HL-60 (cell line): ENCODE data around the gene ZDHHC9.

ENCODE experiments used
- DNase-seq, 2 experiments: peaks; one replicate each; pipeline ENCODE4 v3.0.0-alpha.2; 2010 to 2020; ENCODE audit warnings: low read depth in 1 of 2, low spot score in 1 of 2
- H3K27ac ChIP-seq: fragments of 250-450 bp; sonication (Bioruptor Pico); replicated peaks from 2 replicates; pipeline ENCODE4 v1.5.1; 2020; ENCODE audit warnings: mild to moderate bottlenecking, moderate library complexity
- H3K27me3 ChIP-seq: fragments of 250-450 bp; sonication (Bioruptor Pico); 2 replicates; pipeline ENCODE4 v1.5.1; 2021; ENCODE audit warnings: mild to moderate bottlenecking, moderate library complexity; ENCODE audit not compliant: insufficient read depth, poor library complexity, severe bottlenecking
- H3K4me3 ChIP-seq: replicated peaks from 2 replicates; pipeline ENCODE4 v1.5.1; 2011; ENCODE audit warnings: mild to moderate bottlenecking, control low read depth, low read length; ENCODE audit not compliant: insufficient read depth
- CTCF ChIP-seq: IDR thresholded peaks from one replicate; pipeline ENCODE4 v1.5.1; 2011; ENCODE audit warnings: low read length, control low read depth, inconsistent platforms; ENCODE audit not compliant: insufficient read depth
- GABPA ChIP-seq: IDR thresholded peaks from 2 replicates; pipeline ENCODE4 v1.6.1; 2012; ENCODE audit warnings: low read depth
- POLR2AphosphoS5 ChIP-seq: IDR thresholded peaks from 2 replicates; pipeline ENCODE4 v1.6.1; 2012; ENCODE audit warnings: low read depth
- REST ChIP-seq: IDR thresholded peaks from 2 replicates; pipeline ENCODE4 v1.6.1; 2012; ENCODE audit warnings: low read depth; ENCODE audit not compliant: insufficient replicate concordance
- SPI1 ChIP-seq: IDR thresholded peaks from 2 replicates; pipeline ENCODE4 v1.6.1; 2012; ENCODE audit warnings: low read depth, mild to moderate bottlenecking, borderline replicate concordance

The ZDHHC9 gene

GRCh38 chrX:129798888-129799287, 44.8 kb downstream of the ZDHHC9 start:
- DNase-seq: no peak
- Histone ChIP-seq H3K4me3 (no peak overlapping the region), H3K27me3 (no peaks in the 10 kb centered on the region), H3K27ac (no peak overlapping the region)
- TF ChIP-seq REST: no peak
- no peak for TF ChIP-seq SPI1
- TF ChIP-seq CTCF: no peak
- no peak for TF ChIP-seq GABPA
- TF ChIP-seq POLR2AphosphoS5: no peak

- TF ChIP-seq GABPA: no peak
- no peak for TF ChIP-seq REST
- no peak for TF ChIP-seq CTCF
- TF ChIP-seq SPI1: no peak
- no peak for TF ChIP-seq POLR2AphosphoS5
These were observed 45.2 kb downstream of the ZDHHC9 start for GRCh38 chrX:129798456-129798855.

GRCh38 chrX:129797251-129797906, 46.3 kb downstream of the ZDHHC9 start:
- no peak for DNase-seq
- Histone ChIP-seq H3K27me3 (no peaks in the 10 kb centered on the region), H3K4me3 (no peak overlapping the region), H3K27ac (no peak overlapping the region)
- TF ChIP-seq CTCF (no peak), POLR2AphosphoS5 (no peak), GABPA (no peak), REST (no peak), SPI1 (no peak)

More at GRCh38 chrX:129798456-129798855, 45.2 kb downstream of the ZDHHC9 start:
- Histone ChIP-seq H3K27me3 (no peaks in the 10 kb centered on the region), H3K4me3 (no peak overlapping the region), H3K27ac (no peak overlapping the region)
- no peak for DNase-seq
